ENCODE data around the gene DNAJC17. TPM values are rescaled to one million over a fixed set of nuclear protein-coding genes. Genes with fewer than 3 reads are reported as not detected.
A peak's percentile ranks its signal among the peaks of the same experiment; 100 is the strongest.

DNAJC17 gene
- total RNA-seq, 1 donor from 2014 or later, result 43.2 TPM

DNA sequence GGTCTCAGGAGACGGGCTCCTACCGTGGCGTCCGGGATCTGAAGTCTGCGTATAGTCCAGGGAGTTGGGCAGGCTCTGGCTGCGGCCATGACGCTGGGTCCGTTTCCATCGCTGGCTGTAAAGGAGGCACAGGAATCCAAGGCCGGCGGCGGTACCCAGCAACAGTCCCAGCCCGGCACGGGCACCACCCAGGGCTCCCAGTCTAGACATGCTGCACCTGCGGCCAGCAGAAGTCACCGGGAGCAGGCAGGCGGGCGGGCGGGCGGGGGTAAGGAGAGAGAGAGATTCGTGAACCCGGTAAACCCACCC is 52.7 kb downstream of the DNAJC17 start:
- H3K4me3 ChIP-seq (ENCODE audit: low read depth, low read length), result peak overlapping the region; percentile 87
- TF ChIP-seq, protein P1, sequence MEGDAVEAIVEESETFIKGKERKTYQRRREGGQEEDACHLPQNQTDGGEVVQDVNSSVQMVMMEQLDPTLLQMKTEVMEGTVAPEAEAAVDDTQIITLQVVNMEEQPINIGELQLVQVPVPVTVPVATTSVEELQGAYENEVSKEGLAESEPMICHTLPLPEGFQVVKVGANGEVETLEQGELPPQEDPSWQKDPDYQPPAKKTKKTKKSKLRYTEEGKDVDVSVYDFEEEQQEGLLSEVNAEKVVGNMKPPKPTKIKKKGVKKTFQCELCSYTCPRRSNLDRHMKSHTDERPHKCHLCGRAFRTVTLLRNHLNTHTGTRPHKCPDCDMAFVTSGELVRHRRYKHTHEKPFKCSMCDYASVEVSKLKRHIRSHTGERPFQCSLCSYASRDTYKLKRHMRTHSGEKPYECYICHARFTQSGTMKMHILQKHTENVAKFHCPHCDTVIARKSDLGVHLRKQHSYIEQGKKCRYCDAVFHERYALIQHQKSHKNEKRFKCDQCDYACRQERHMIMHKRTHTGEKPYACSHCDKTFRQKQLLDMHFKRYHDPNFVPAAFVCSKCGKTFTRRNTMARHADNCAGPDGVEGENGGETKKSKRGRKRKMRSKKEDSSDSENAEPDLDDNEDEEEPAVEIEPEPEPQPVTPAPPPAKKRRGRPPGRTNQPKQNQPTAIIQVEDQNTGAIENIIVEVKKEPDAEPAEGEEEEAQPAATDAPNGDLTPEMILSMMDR (conservative IDR thresholded peaks at IDR 0.05; ENCODE audit: low read depth, low read length), result no peak
- no peak for DNase-seq (ENCODE audit: low read depth)

- DNase-seq (ENCODE audit: low read depth), result no peak
- TF ChIP-seq, protein P1 (conservative IDR thresholded peaks at IDR 0.05; ENCODE audit: low read depth, low read length), result no peak
- no peak overlapping the region for H3K4me3 ChIP-seq (ENCODE audit: low read depth, low read length)
These were observed 55.5 kb downstream of the DNAJC17 start for GRCh38 chr15:40751745-40752144.

- TF ChIP-seq, protein P1 (conservative IDR thresholded peaks at IDR 0.05; ENCODE audit: low read depth, low read length), result no peak
- H3K4me3 ChIP-seq (ENCODE audit: low read depth, low read length), result no peak overlapping the region
- no peak for DNase-seq (ENCODE audit: low read depth)
These were observed 56.4 kb downstream of the DNAJC17 start for GRCh38 chr15:40750885-40751284.

- TF ChIP-seq, protein P1 (conservative IDR thresholded peaks at IDR 0.05; ENCODE audit: low read depth, low read length), result no peak
- no peak overlapping the region for H3K4me3 ChIP-seq (ENCODE audit: low read depth, low read length)
- no peak for DNase-seq (ENCODE audit: low read depth)
These were observed 58.1 kb downstream of the DNAJC17 start for GRCh38 chr15:40749151-40749630.

- TF ChIP-seq, protein P1 (conservative IDR thresholded peaks at IDR 0.05; ENCODE audit: low read depth, low read length), result no peak
- no peak overlapping the region for H3K4me3 ChIP-seq (ENCODE audit: low read depth, low read length)
- no peak for DNase-seq (ENCODE audit: low read depth)
These were observed 59.3 kb downstream of the DNAJC17 start for GRCh38 chr15:40747685-40748631.

- no peak overlapping the region for H3K4me3 ChIP-seq (ENCODE audit: low read depth, low read length)
- TF ChIP-seq, protein P1 (conservative IDR thresholded peaks at IDR 0.05; ENCODE audit: low read depth, low read length), result no peak
- no peak for DNase-seq (ENCODE audit: low read depth)
These were observed 60.3 kb downstream of the DNAJC17 start for GRCh38 chr15:40746916-40747418.
